Measurements from ENCODE around the gene FIS1.
"Not testable (repeated sequence)": the region's sequence is repeated elsewhere in the genome, so short reads cannot be mapped to it uniquely, and the experiment has no call there.

The FIS1 gene

GRCh38 chr7:101258243-101258731 is 13.4 kb upstream of the FIS1 start:
- no peak for DNase-seq (ENCODE audit: low read depth, low spot score)

- no peak for DNase-seq (ENCODE audit: low read depth, low spot score)
These were observed 10.9 kb upstream of the FIS1 start for GRCh38 chr7:101255796-101256195.

GRCh38 chr7:101253199-101253598 is 8.3 kb upstream of the FIS1 start:
- not testable (repeated sequence) for DNase-seq (ENCODE audit: low read depth, low spot score)

- DNase-seq (ENCODE audit: low read depth, low spot score): peak; percentile 99
These were observed 7.2 kb upstream of the FIS1 start for GRCh38 chr7:101251871-101252659.

- DNase-seq (ENCODE audit: low read depth, low spot score): no peak
These were observed 5.4 kb upstream of the FIS1 start for GRCh38 chr7:101250324-101250723.

GRCh38 chr7:101248276-101248675 is 3.4 kb upstream of the FIS1 start:
- DNase-seq (ENCODE audit: low read depth, low spot score): no peak

- DNase-seq (ENCODE audit: low read depth, low spot score): no peak
These were observed 327 bp upstream of the FIS1 start for GRCh38 chr7:101245147-101245668.

- DNase-seq (ENCODE audit: low read depth, low spot score): no peak
These were observed 1.1 kb downstream of the FIS1 start for GRCh38 chr7:101243646-101244374.

GRCh38 chr7:101241443-101242349 is 3.2 kb downstream of the FIS1 start:
- DNase-seq (ENCODE audit: low read depth, low spot score): no peak

GRCh38 chr7:101241015-101241363 is 3.9 kb downstream of the FIS1 start:
- DNase-seq (ENCODE audit: low read depth, low spot score): no peak

GRCh38 chr7:101240226-101241014 is 4.5 kb downstream of the FIS1 start:
- DNase-seq (ENCODE audit: low read depth, low spot score): no peak

GRCh38 chr7:101239951-101240220 is 5.0 kb downstream of the FIS1 start:
- no peak for DNase-seq (ENCODE audit: low read depth, low spot score)

GRCh38 chr7:101239191-101239950 is 5.5 kb downstream of the FIS1 start:
- no peak for DNase-seq (ENCODE audit: low read depth, low spot score)

- no peak for DNase-seq (ENCODE audit: low read depth, low spot score)
These were observed 6.4 kb downstream of the FIS1 start for GRCh38 chr7:101238226-101239182.

- DNase-seq (ENCODE audit: low read depth, low spot score): no peak
These were observed 7.4 kb downstream of the FIS1 start, which contains the start of gene CLDN15 for GRCh38 chr7:101237206-101238067. Gene CLDN15 (minus strand): TSS chr7:101237802. CDS start chr7:101237581, 221 bp downstream.

GRCh38 chr7:101236292-101236835 is 8.5 kb downstream of the FIS1 start:
- no peak for DNase-seq (ENCODE audit: low read depth, low spot score)

GRCh38 chr7:101235522-101235921 is 9.4 kb downstream of the FIS1 start:
- no peak for DNase-seq (ENCODE audit: low read depth, low spot score)

GRCh38 chr7:101235050-101235449 is 9.8 kb downstream of the FIS1 start:
- DNase-seq (ENCODE audit: low read depth, low spot score): no peak
